ENCODE measurements around the gene CCL23. TPM values are rescaled to one million over a fixed set of nuclear protein-coding genes. Genes with fewer than 3 reads are reported as not detected.
"Not testable (repeated sequence)": the region's sequence is repeated elsewhere in the genome, so short reads cannot be mapped to it uniquely, and the experiment has no call there.

Gene CCL23
- total RNA-seq, 2 experiments from 2014 or later, result not detected

DNA sequence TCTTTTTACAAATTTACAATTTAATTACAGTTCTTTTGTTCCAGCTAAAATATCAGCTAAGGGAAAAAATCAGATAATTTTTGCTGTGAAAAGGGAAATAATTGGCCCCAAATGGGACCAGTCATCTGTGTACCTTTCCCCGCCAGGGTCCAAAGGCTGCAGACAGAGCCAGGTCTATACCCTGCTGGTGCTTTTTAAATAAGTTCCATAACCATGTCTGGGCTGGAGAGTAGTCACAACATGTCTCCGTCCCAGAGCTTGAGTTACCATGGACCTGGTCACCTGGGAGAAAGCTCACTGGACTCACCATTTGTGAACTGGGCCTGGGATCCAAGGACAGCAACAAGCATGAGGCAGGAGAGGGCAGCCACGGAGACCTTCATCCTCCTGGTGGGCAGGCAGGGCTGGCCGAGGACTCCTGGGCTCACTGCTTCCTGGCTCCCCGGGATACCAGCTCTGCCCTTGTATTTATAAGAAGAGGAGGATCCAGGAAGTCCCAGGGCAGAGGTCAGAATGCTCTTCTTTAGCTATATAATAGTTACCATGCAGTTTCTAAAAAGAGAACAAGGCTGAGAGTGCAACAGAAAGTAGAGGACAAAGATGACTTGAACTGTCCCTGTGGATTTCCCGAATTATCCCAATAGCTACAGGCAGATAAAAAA lies 16.5 kb downstream of the CCL23 start, which contains the start of gene CCL15:
Gene CCL15, minus strand, starts transcription at position 444 of the 662 bp plus-strand sequence. Its CDS starts 61 bp downstream, at position 383.
- Mint-ChIP-seq H3K27ac (no peak within 1 kb of the TSS), H3K4me1 (ENCODE audit: low read depth) (peaks cover 3% of the 10 kb centered on the region), H3K27me3 (ENCODE audit: low read depth) (peaks cover 15% of the 10 kb centered on the region), H3K4me3 (no peak within 1 kb of the TSS), H3K9me3 (no peaks in the 10 kb centered on the region), H3K36me3 (ENCODE audit: low read depth) (no peaks in the 10 kb centered on the region)
- intact Hi-C loops (cut with micrococcal nuclease), result no loop called here
- CTCF ChIA-PET, result no interaction called here
- no peak for DNase-seq

- Mint-ChIP-seq H3K9me3 (no peaks in the 10 kb centered on the region), H3K36me3 (ENCODE audit: low read depth) (no peaks in the 10 kb centered on the region), H3K4me3 (no peak overlapping the region), H3K4me1 (ENCODE audit: low read depth) (peaks cover 3% of the 10 kb centered on the region), H3K27ac (no peak overlapping the region), H3K27me3 (ENCODE audit: low read depth) (peaks cover 15% of the 10 kb centered on the region)
- CTCF ChIA-PET, result no interaction called here
- no peak for DNase-seq
- intact Hi-C loops (cut with micrococcal nuclease), result no loop called here
These were observed 17.1 kb downstream of the CCL23 start for GRCh38 chr17:36000732-36001109.

- H3K36me3 Mint-ChIP-seq (ENCODE audit: low read depth), result no peaks in the 10 kb centered on the region
- CTCF ChIA-PET, result no interaction called here
- peaks cover 18% of the 10 kb centered on the region for H3K27me3 Mint-ChIP-seq (ENCODE audit: low read depth)
- no peak overlapping the region for H3K27ac Mint-ChIP-seq
- no peak overlapping the region for H3K4me3 Mint-ChIP-seq
- H3K9me3 Mint-ChIP-seq, result no peaks in the 10 kb centered on the region
- intact Hi-C loops (cut with micrococcal nuclease), result no loop called here
- H3K4me1 Mint-ChIP-seq (ENCODE audit: low read depth), result no peaks in the 10 kb centered on the region
- no peak for DNase-seq
These were observed 19.0 kb downstream of the CCL23 start for GRCh38 chr17:35998756-35999155.

DNA sequence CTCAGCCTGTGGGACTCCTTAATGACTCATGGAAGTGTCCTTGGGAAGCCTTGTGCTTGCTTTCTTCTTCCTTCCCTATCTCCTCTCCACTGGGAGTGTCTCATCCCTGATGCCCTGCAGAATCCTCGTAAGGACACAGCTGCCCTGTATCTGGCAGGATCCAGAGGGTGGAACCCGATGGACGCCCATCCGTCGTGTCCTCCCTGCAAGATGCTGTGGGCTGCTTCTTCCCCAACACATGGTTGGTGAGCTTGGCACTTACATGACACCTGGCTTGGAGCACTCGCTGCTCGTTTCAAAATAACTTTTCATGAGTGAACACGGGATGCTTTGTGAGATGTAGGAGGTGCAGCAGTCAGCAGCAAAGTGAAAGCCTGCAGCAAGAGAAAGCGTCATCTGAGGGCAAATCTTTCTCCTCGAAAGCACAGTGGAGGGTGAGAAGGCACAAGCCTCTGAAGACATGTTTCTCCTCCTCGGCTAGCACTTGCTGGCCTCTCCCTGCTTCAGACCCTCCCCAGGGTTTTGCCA lies 19.7 kb downstream of the CCL23 start:
- H3K4me3 Mint-ChIP-seq, result no peak overlapping the region
- intact Hi-C loops (cut with micrococcal nuclease), result no loop called here
- DNase-seq, result no peak
- peaks cover 13% of the 10 kb centered on the region for H3K27me3 Mint-ChIP-seq (ENCODE audit: low read depth)
- H3K27ac Mint-ChIP-seq, result no peak overlapping the region
- no peaks in the 10 kb centered on the region for H3K9me3 Mint-ChIP-seq
- H3K36me3 Mint-ChIP-seq (ENCODE audit: low read depth), result no peaks in the 10 kb centered on the region
- no peaks in the 10 kb centered on the region for H3K4me1 Mint-ChIP-seq (ENCODE audit: low read depth)
- CTCF ChIA-PET, result interaction anchor here (1.3 kb wide), 1 partner anchor 151 kb away, joined by 3 read pairs; no protein-coding TSS in a partner anchor

- CTCF ChIA-PET, result interaction anchor here (1.7 kb wide), 1 partner anchor 19 kb away, joined by 5 read pairs; no protein-coding TSS in a partner anchor
- intact Hi-C loops (cut with micrococcal nuclease); H3K27ac Mint-ChIP-seq; H3K4me3 Mint-ChIP-seq; H3K36me3 Mint-ChIP-seq (ENCODE audit: low read depth); H3K4me1 Mint-ChIP-seq (ENCODE audit: low read depth); H3K9me3 Mint-ChIP-seq; DNase-seq: not testable (repeated sequence)
- H3K27me3 Mint-ChIP-seq (ENCODE audit: low read depth), result peaks cover 19% of the 10 kb centered on the region
These were observed 22.4 kb downstream of the CCL23 start for GRCh38 chr17:35995346-35995745.

GRCh38 chr17:35991075-35991474 lies 26.7 kb downstream of the CCL23 start:
- Mint-ChIP-seq H3K4me1 (ENCODE audit: low read depth) (no peaks in the 10 kb centered on the region), H3K27ac (no peak overlapping the region), H3K27me3 (ENCODE audit: low read depth) (peaks cover 12% of the 10 kb centered on the region), H3K9me3 (peaks cover 5% of the 10 kb centered on the region), H3K4me3 (no peak overlapping the region), H3K36me3 (ENCODE audit: low read depth) (no peaks in the 10 kb centered on the region)
- intact Hi-C loops (cut with micrococcal nuclease), result no loop called here
- DNase-seq, result no peak
- CTCF ChIA-PET, result no interaction called here

GRCh38 chr17:35988164-35988563 lies 29.6 kb downstream of the CCL23 start:
- intact Hi-C loops (cut with micrococcal nuclease), result no loop called here
- H3K4me1 Mint-ChIP-seq (ENCODE audit: low read depth), result no peaks in the 10 kb centered on the region
- no peaks in the 10 kb centered on the region for H3K36me3 Mint-ChIP-seq (ENCODE audit: low read depth)
- CTCF ChIA-PET, result interaction anchor here (1.8 kb wide), 1 partner anchor 12 kb away, joined by 5 read pairs; no protein-coding TSS in a partner anchor
- peaks cover 9% of the 10 kb centered on the region for H3K27me3 Mint-ChIP-seq (ENCODE audit: low read depth)
- H3K27ac Mint-ChIP-seq, result no peak overlapping the region
- no peak overlapping the region for H3K4me3 Mint-ChIP-seq
- no peak for DNase-seq
- peaks cover 5% of the 10 kb centered on the region for H3K9me3 Mint-ChIP-seq

DNA sequence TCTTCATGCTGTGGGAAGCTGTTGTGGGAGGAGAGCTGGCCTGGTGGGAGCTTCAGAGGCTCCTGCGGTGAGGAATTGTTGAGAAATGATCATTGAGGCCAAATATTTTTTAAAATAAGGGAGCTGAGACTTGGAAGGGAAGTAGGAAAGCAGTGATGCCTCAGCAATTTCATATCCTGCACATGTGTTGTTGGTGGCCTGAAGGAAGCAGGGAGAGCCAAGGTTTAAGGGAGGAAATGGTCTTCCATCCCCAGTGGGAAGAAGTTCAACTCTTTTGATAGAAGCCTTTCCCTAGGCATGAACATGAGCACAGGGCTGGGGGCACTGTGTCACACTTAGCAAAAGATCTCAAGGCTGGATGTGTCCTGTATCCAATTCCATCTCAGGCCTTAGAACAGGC lies 31.1 kb downstream of the CCL23 start, which contains the start of gene CCL14:
Gene CCL14, minus strand, starts transcription at position 87 of the 400 bp plus-strand sequence. Its CDS starts 80 bp downstream, at position 7.
- no peak within 1 kb of the TSS for H3K27ac Mint-ChIP-seq
- H3K36me3 Mint-ChIP-seq (ENCODE audit: low read depth), result no peaks in the 10 kb centered on the region
- H3K4me3 Mint-ChIP-seq, result no peak within 1 kb of the TSS
- no peaks in the 10 kb centered on the region for H3K4me1 Mint-ChIP-seq (ENCODE audit: low read depth)
- intact Hi-C loops (cut with micrococcal nuclease), result no loop called here
- peaks cover 5% of the 10 kb centered on the region for H3K9me3 Mint-ChIP-seq
- CTCF ChIA-PET, result interaction anchor here (1.8 kb wide), 1 partner anchor 11 kb away, joined by 5 read pairs; no protein-coding TSS in a partner anchor
- no peak for DNase-seq
- H3K27me3 Mint-ChIP-seq (ENCODE audit: low read depth), result no peaks in the 10 kb centered on the region

- Mint-ChIP-seq H3K27me3 (ENCODE audit: low read depth) (no peaks in the 10 kb centered on the region), H3K4me1 (ENCODE audit: low read depth) (no peaks in the 10 kb centered on the region), H3K9me3 (peaks cover under 1% of the 10 kb centered on the region), H3K27ac (no peak overlapping the region), H3K36me3 (ENCODE audit: low read depth) (no peaks in the 10 kb centered on the region), H3K4me3 (no peak overlapping the region)
- CTCF ChIA-PET, result interaction anchor here (0.7 to 1.2 kb wide), 2 partner anchors 8 to 108 kb away, joined by 3 to 4 read pairs; no protein-coding TSS in a partner anchor
- DNase-seq, result no peak
- intact Hi-C loops (cut with micrococcal nuclease), result no loop called here
These were observed 33.6 kb downstream of the CCL23 start for GRCh38 chr17:35984140-35984539.

DNA sequence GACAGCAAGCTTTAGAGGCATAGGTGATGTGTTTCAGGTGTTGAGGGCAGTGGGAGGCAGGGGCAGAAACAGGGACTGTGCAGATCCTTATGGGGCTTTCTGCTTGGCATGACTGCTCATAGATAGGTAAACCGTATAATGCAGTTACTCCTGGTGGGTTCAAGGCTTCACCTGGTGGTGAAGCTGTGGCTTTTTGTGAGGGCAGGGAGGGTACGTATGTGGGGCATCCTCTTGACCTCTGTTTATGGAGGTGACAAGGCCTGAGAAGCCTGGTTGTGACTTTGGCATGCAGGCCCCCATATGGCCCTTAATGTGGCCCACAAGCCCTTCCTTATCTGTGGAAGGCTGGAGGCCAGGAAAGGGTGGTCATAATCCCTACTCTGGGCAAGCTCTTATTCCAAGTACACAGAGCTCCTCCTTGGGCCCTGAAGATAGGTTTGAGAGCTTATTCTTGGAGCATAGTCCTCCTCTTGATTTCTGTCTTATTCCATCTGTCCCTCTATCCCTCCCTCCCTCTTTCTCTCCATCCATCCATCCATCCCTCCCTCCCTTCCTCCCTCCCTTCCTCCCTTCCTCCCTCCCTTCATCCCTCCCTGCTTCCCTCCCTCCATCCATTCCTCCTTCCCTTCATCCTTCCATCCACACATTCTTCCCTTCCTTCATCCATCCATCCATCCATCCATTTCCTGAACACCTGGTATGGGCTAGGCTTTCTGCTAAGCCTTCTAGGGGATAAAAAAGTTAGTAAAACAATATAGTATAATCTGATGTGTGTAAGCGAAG lies 35.2 kb downstream of the CCL23 start:
- H3K36me3 Mint-ChIP-seq (ENCODE audit: low read depth), result no peaks in the 10 kb centered on the region
- H3K27ac Mint-ChIP-seq, result no peak overlapping the region
- no peaks in the 10 kb centered on the region for H3K9me3 Mint-ChIP-seq
- H3K4me1 Mint-ChIP-seq (ENCODE audit: low read depth), result no peaks in the 10 kb centered on the region
- intact Hi-C loops (cut with micrococcal nuclease), result no loop called here
- H3K4me3 Mint-ChIP-seq, result no peak overlapping the region
- CTCF ChIA-PET, result interaction anchor here (0.6 to 2.4 kb wide), 7 partner anchors 13 to 167 kb away, joined by 3 to 19 read pairs (median 4); no protein-coding TSS in a partner anchor
- H3K27me3 Mint-ChIP-seq (ENCODE audit: low read depth), result peaks cover 3% of the 10 kb centered on the region
- DNase-seq, result no peak

- peak; percentile 18 for DNase-seq
- Mint-ChIP-seq H3K4me3 (no peak overlapping the region), H3K27me3 (ENCODE audit: low read depth) (peaks cover 4% of the 10 kb centered on the region), H3K36me3 (ENCODE audit: low read depth) (no peaks in the 10 kb centered on the region), H3K27ac (no peak overlapping the region), H3K9me3 (no peaks in the 10 kb centered on the region), H3K4me1 (ENCODE audit: low read depth) (no peaks in the 10 kb centered on the region)
- intact Hi-C loops (cut with micrococcal nuclease), result no loop called here
- CTCF ChIA-PET, result interaction anchor here (0.6 to 2.4 kb wide), 6 partner anchors 12 to 167 kb away, joined by 3 to 19 read pairs (median 6); no protein-coding TSS in a partner anchor
These were observed 35.9 kb downstream of the CCL23 start for GRCh38 chr17:35981908-35982330.

DNA sequence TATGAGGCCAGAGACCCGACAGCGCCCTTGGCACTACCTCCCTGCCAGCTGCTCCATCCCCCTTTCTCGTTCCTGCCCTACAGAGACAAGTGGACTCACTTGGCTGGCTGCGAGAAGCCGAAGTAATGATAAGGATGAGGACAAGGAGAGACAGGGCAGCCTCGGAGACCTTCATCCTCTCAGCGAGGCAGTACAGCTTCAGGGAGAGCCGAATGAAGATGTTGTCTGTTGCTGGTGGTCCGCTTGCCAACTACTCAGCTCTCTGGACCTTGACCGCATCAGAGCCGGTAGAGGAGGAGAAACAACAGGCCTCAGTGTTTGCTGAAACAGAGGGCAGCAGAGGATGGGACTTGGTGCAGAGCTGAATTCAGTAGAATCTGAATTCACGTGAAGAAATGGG lies 36.5 kb downstream of the CCL23 start, which contains the start of gene CCL16:
Gene CCL16, minus strand, starts transcription at position 252 of the 400 bp plus-strand sequence. Its CDS starts 77 bp downstream, at position 175.
- Mint-ChIP-seq H3K4me3 (no peak within 1 kb of the TSS), H3K9me3 (no peaks in the 10 kb centered on the region), H3K27me3 (ENCODE audit: low read depth) (peaks cover 9% of the 10 kb centered on the region), H3K4me1 (ENCODE audit: low read depth) (no peaks in the 10 kb centered on the region), H3K27ac (no peak within 1 kb of the TSS), H3K36me3 (ENCODE audit: low read depth) (no peaks in the 10 kb centered on the region)
- no peak for DNase-seq
- CTCF ChIA-PET, result interaction anchor here (2.0 to 2.4 kb wide), 2 partner anchors 11 to 168 kb away, joined by 8 to 19 read pairs; no protein-coding TSS in a partner anchor
- intact Hi-C loops (cut with micrococcal nuclease), result no loop called here

Measured in activated naive CD4-positive, alpha-beta T cell treated with anti-CD3 and anti-CD28 coated beads for 36 hours (primary cell).